Measurements from ENCODE around the gene GRPEL1.
A peak's percentile ranks its signal among the peaks of the same experiment; 100 is the strongest.
"Not testable (repeated sequence)": the region's sequence is repeated elsewhere in the genome, so short reads cannot be mapped to it uniquely, and the experiment has no call there.

GRPEL1 gene

DNA sequence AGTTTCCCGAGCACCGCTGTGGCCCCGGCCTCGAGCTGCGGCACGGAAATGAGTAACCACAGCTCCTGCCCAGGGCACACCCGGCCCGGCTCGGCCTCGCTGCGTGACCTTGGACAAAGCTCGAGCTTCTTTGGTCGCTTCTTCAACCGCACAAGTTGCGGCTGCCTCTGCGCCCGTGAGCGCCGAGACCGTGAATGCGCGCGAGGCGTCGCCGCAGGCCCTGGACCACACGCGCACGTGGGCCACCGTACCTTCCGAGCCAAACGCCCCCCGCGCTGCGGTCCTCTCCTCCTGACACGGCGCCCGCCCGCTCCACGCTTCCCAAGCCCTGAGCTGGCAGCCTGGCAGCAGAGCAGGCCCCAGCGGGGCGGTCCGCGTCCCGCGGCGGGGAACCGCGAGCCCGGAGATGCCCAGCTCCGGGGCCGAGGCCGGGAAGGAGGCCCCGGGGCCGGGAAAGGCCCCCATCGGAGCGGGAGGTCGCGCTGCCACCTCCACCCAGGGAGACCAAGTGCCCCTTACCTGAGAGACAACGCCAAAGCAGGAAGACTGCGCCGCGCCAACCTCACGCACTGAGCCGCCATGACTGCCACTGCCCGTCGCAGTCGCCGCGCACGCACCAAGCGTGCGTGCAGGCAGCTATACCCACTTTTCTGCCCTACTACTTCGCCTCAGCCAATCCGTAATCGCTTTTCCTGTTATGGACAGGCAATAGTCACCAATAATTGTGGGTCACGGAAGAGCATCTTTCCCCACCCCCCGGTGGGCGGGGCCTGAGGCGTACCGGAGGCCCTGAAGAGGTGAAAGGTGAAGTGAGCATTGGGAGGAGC, at the start of gene GRPEL1:
TSS of gene GRPEL1 (minus strand) at position 613 of the 827 bp plus-strand sequence. CDS start at position 581, 32 bp downstream.
- peak; percentile 100 for DNase-seq (ENCODE audit: low read depth)

DNA sequence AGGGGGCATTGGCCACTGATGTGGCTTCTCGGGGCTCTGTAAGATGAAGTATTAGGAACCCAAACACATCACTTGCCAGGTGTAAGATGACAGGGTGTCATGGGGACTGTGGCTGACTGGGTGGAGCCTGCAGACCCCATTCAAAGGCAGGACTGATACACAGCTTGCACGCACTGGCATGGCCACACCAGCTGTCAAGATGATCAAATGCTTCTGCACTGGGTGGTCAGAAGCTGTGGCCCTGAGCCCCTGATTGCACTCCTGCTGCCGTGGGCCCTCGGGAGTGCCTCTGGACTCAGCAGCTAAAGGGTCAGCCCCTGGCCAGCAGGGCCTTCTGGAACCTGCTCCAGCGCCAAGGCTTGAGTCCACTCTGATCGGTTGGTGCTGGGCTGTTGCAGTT, 48.8 kb upstream of the GRPEL1 start:
- no peak for DNase-seq (ENCODE audit: low read depth)

DNA sequence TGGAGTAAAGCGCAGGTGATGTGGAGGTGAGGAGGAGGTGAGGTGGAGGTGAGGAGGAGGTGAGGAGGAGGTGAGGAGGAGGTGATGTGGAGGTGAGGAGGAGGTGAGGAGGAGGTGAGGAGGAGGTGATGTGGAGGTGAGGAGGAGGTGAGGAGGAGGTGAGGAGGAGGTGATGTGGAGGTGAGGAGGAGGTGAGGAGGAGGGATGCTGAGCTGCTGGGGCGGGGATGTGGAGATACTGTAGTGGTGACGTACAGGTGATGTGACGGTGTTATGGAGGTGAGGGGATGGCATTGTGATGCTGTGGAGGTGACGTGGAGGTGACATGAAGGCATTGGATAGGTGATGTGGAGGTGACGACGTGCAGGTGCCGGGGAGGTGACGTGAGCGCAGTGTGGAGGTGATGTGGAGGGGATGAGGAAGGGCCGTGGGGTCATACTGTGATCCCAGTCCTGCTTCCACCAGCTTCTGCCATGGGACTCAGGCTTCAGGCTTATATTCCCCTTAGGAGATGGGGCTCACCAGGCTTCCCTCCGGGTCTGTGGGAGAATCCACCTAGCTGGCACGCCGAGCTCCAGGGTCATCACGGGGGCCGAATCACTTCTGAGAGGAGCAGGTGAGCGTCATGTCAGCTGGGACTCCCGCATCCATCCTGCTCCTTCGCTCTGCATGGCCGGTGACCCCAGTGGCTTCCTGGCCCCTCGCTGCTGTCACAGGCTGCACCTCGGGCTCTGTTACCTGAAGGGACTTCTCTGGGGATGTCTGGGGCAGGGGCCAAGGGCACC, 47.9 kb upstream of the GRPEL1 start:
- no peak for DNase-seq (ENCODE audit: low read depth)

DNA sequence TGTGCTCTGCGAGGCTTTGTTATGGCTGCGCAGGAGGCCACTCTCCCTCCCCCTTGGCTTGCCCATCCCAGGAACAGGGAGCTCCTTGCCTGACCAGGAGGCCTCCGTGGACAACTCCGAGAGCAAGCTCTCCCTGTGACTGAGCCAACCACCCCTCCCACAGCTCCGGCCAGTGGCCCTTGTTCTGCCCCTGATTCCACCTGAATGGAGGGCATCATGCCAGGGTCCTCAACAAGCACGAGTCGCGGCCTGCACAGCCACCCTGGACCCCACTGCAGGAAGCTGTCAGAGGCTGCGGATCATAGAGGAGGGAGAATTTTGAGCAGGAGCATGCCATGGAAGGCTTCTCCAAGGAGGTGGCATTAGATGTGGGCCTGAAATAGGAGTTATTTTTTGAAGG, 44.8 kb upstream of the GRPEL1 start:
- no peak for DNase-seq (ENCODE audit: low read depth)

DNA sequence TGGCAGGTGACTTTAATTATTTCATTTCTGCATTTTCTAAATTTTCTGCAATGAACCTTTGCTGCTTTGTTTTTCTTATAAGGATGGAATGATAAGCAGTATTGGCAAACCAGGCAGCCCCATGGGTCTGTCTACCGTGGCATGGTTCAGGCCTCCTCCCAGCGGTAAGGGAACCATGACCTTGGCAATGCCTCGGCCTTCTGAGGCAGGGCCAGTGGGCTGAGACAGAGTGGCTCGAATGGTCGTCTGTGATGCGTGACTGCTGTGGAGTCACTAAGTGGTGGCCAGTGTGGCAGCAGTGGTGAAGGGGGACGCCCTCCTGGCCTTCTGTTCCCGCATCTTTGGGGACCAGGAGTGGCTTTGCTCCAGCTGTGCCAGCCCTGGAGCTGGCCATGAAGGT, 43.6 kb upstream of the GRPEL1 start:
- DNase-seq (ENCODE audit: low read depth): no peak

DNA sequence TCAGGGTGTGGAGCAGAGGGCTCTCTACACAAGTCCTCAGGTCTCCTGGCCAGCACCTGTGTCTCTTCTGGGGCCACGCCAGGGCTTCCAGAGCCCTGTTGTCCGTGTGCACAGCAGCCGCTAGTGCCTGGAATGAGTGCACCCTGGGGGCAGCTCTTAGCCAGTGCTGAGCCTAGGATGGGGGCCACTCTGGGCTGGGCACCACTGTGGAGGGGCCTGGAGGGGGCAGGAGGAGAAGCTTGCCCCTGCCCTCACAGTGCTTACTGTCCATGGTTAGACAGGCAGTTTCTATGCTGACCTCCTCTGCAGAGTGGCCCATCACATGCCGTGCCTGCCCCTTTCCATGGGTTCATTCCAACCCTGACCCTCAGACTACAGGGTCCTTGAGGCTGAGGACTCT, 42.7 kb upstream of the GRPEL1 start:
- no peak for DNase-seq (ENCODE audit: low read depth)

DNA sequence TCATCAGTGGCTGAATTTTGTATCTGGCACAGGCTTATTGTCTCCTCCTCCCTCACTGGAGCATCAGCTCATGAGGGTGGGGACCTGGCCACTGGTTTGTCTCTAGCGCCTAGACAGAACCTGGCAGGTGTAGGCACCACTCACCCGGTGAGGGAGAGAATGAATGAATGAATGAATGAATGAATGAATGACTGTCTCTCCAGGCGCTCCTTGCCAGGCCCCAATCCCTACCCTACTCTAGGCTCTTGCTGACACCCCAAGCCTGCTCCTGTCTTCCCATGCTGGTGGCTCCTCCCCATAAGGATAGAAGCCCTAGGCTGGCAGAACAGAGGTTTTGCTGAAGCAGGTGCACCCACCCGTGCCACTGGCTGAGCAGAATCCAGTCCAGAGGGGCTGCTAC, 41.3 kb upstream of the GRPEL1 start:
- DNase-seq (ENCODE audit: low read depth): no peak

DNA sequence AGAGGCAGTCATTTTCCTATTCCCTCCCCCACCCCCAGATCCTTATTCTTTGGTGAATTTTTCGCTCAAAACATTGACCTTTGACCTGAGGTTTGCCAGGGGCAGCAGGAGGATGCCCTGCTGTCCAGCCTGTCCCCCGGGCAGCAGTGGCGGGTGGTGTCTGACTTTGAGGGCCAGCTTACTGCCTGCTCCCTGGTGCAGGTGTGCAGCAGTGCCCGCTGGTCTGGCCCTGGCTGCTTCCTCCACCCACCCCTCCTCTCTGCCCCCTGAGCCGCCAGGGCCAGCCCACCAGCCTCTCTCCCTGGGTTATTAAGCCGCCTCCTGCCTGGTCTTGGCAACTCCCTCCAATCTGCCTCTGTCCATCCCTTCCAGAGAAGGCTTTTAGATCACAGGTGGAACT, 40.8 kb upstream of the GRPEL1 start:
- no peak for DNase-seq (ENCODE audit: low read depth)

DNA sequence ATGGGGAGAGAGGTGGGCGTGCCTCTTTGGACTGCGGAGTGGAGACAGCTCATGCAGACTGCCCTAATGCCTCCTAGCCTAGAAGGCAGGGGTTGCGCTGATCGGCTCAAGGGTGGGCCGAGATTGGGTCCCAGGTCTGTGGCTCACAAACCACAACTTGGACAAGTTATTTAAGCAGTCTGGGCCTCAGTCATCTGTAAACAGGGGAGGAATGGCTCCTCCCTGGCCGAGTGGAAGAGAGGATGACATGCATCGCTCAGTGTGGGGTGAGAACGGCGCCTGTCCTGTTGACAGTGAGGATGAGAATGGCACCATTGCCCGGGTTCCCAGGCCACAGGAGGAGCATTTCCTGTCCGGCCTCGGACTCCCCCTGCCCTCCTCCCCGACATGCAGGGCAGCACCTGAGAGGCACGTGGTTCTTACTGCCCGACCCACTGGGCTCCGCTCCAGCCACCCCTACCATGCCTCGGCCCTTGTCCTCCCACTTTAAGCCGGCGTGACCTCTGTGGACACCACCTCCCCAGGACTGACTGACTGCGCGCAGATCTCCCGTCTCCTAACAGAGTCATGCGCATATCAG, 40.3 kb upstream of the GRPEL1 start:
- DNase-seq (ENCODE audit: low read depth): no peak

DNA sequence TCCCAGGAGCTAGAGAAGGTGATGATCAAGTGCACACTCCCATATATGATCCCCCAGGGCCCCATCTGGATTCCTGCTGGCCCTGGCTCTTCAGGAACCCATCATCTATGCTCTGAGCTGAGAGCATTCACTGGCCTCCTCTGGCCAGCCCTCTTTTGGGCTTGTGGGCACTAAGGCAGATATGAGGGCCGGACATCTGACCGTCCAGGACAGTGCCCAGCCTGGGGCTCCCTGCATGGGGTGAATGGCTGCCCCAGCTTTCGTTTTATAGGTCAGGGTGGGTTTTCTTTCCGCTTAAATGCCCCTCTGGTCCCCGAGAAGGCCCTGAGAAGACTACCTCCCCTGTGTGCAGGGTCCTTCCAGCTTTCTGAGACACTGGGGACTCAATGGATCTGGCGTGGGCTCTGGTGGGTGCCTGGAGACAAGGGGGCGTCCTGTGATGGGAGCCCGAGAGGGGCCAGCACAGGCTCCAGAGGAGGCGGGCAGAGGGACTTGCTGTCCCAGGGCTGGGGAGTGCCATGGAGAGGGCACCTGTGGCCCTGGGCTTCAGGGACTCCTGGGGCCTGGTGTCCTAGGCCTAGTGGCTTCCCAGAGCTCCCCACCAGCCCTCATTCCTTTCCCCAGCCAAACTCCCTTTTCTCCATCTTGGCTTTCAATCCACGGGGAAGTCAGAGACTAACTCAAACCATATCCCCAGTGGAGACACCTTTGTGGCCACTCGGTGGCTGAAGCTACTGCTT, 39.5 kb upstream of the GRPEL1 start:
- DNase-seq (ENCODE audit: low read depth): no peak

DNA sequence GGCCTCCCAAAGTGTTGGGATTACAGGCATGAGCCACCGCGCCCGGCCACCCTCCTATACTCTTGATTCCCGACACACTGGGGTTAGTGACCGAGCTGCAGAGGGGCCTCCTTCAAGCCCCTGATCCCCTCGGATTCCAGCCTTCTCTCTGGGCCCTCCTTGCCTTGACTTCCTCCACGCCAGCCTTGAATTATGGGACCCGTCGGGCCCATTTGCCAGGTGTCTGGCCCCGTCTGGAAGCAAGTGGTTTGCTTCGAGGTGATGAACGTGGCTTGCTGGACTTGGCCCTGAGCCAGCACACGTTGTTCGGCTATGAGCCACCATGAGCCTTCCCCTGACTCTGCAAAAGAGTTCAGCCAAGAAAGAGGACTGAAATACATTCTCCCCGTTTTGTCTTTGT, 37.4 kb upstream of the GRPEL1 start:
- DNase-seq (ENCODE audit: low read depth): no peak

DNA sequence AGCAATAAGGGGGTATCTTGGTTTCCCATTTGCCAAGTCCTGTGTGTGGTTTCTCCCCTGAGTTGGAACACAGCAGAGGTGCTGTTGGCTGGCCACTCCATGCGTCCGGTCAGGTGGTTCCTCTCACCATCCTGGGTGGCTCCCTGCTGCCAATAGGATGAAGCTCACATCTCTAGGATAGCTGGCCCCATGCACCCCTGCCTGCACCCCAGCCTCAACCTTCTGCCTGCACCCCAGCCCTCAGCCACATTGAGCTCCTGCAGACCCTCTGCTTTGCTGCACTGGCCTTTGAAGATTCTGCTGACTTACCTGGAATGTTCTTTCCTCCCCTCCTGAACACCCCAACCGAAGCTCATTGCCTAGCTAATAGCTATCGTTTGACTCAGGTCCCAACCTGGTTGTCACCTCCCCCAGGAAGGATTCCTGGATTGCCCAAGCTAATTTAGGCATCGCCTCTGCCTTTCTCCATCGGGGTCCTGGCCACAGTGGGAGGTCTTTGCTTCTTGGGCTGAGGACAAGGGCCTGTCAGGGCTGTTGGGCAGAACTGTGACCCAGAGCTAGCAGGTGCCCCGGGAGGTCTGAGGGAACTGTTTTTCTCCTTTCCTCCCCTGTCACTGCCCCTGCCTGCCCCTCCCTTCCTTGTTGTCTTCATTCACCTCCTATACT, 36.6 kb upstream of the GRPEL1 start:
- DNase-seq (ENCODE audit: low read depth): no peak

DNA sequence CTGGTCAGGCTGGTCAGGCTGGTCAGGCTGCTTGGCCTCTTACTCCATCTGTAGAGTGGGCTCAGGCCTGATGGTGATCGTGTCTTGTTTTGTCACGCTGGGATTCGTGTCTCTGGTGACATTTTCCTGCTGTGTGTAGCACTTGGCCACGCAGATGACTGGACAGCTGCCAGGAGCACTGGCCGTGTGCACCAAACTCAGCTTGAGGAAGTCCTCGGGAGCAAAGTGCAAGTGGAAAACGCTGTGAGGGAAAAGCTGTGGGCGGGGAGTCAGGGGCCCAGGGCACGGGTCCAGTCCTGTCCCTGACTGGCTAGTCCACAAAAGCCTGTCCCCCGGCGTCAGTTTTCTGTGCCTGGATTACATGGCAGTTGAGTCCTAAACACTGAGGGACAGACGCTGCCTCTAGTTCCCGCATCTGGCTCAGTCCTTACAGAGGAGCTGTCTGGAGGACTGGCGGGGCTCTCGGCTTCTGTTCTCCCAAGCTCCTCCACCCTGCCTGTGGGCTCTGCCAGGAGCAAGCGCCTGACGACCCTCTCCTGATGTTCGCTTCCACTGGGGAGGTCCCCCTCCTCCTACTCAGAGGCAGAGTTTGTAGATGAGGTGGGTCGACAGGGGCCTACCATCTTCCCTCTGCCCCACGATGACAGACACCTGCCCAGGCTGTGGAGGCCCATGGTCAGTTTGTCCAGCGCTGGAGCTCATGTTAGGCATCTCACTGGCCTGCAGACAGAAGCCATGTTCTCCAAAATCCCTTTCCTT, 35.9 kb upstream of the GRPEL1 start:
- DNase-seq (ENCODE audit: low read depth): no peak

DNA sequence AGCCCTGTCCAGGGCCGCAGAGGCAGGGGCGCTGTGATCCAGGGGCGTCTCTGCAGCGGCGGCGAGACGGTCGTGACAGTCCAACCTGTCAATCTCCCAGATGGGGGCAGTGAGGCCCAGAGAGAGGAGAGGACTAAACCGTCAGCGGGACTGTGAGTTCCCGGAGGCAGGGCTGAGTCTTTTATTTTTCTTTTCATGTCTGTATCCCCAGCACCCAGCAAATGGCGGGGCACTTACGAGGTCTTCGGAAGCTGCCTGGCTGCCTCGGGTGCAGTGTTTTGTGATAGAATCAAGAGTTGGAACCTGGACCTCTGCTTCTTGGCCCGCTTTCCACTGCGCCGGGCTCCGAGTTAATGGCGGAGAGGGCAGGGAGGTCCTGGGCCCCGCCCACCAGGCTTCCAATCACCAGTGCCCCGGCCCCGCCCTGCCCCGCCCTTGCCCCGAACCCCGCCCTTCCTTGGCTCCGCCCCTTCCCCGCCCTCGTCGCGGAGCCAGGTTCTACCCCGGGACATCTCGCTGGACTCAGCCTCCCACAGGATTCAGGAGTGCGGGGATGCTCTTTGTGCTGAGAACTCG, 35.3 kb upstream of the GRPEL1 start:
- peak; percentile 75 for DNase-seq (ENCODE audit: low read depth)

DNA sequence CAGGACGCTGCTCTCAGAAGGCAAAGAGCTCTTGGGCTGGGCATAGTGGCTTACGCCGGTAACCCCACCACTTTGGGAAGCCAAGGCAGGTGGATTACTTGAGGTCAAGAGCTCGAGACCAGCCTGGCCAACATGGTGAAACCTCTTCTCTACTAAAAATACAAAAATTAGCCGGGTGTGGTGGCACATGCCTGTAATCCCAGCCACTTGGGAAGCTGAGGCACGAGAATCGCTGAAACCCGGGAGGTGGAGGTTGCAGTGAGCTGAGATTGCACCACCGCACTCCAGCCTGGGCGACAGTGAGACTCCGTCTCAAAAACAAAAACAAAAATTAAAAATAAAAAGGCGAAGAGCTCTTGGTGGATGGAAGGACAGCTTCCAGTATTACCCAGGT, 34.6 kb upstream of the GRPEL1 start:
- not testable (repeated sequence) for DNase-seq (ENCODE audit: low read depth)

DNA sequence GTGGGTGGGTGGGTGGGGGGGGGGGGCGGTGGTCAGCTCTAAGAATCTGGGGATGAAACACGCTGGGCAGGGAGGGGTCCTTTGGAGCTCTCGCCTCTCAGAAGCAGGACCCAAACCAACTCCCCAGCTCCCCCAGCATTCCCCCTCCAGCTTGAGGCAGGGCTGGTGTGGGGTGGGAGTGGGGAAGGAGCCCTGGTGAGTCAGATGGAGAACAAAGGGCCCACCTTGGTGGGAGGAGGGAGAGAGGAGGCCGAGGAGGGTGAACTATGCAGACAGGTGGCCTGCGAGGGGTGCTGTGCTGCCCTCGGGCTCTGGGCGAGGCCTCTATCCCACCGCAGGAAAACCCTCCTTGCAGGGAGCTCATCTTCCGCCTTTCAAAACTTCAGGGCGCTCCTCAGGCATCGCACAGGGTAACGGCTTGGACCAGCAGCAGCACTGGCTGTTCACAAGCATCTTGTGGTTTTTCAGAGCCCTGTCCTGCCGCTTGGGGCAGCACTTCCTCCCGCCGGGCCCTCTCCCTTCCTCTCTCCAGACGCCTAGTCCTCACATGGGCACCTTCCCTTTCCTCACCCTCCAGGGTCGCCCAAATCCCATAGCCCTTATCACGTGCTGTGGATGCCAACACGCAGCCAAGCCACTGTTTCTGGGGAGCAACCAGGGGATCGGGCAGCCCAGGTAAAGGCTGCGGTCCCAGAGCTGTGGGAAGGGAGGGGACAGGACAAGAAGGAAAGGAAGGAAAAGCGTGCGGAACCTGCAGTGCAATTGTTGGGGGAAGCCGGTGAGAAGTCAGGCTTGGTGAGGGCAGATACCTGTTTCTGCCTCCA, 34.0 kb upstream of the GRPEL1 start:
- DNase-seq (ENCODE audit: low read depth): no peak

DNA sequence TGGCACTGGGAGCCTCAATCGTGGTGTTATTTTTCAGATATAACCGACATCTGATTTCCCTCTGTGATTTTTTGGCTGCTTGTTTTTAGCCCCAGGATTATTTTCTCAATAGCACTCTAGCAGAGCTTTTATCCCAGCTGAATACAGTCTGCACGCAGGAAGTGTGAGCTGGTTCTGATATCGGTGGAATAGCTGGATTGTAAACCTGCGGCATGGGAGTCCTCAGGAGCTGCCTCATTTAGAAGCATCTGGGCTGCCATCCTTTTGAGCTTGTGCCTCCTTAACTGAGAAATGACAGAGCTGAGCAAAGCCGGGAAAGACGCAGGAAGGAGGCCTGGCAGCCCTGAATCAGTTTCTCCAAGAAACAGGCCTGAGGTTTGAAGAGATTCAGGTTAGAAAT, 28.4 kb upstream of the GRPEL1 start:
- DNase-seq (ENCODE audit: low read depth): no peak

DNA sequence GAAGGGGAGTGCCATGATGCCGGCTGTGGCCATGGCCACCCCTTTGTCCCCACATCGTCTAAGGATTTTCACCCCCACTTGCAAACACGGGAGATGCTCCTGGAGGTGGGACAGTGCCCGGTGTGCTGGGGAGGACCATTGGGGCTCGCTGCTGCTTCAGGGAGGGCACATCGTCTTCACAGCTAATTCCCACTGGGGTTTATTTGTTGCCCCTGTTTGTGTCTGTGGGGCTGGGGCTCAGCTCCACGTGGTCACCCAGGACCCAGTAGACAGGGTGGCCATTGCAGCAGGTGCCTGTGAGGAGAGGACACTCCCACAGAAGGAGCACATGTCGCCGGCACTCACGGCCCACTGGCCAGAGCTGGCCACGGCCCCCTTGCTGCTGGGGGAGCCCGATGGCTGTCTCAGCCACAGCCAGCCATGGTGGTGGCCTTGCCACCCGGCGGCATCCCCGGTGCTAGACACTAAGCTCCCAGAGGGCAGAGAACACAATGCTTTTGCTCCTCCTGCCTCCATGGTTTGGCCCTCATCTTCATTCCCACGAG, 27.8 kb upstream of the GRPEL1 start:
- DNase-seq (ENCODE audit: low read depth): no peak

DNA sequence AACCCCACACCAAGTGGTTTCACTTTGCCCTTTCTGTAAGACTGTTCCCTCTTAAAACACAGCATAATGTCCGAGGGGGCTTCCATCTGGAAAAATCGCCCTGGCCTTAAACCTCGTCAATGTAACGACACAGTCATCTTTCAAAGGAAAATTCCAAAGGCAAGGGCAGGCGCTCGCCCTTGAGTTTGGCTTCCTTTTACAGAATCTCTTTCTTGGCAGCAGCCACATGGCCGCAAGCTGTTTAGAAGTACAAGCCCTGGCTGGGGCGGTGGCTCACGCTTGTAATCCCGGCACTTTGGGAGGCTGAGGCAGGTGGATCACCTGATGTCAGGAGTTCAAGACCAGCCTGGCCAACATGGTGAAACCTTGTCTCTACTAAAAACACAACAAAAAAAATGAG, 27.1 kb upstream of the GRPEL1 start:
- no peak for DNase-seq (ENCODE audit: low read depth)

DNA sequence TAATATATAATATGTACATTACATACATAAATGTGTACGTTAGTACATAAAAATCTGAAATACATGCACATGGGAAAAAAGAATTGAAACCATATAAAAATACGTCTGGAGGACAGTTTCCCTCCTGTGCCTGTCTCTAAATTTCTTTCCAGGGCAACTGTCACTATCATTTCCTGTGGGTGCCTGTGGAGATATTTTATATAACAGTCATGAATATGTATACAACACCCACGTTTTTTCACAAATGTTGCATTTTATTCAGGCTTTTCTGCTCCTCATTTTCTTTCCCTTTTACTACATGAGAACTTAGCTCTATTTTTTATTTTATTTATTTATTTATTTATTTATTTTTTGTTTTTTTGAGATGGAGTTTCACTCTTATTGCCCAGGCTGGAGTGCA, 24.2 kb upstream of the GRPEL1 start:
- no peak for DNase-seq (ENCODE audit: low read depth)
